PC-3 (cell line): ENCODE results near the gene KIAA1210.
"Not testable (repeated sequence)": the region's sequence is repeated elsewhere in the genome, so short reads cannot be mapped to it uniquely, and the experiment has no call there.

Experiments used
- CTCF ChIP-seq: fragments of 300-600 bp; sonication (generic); conservative IDR thresholded peaks from 2 replicates; pipeline ENCODE4 v1.5.1; 2017; ENCODE audit warnings: antibody characterized with exemption, low read depth, mild to moderate bottlenecking, low read length
- EZH2phosphoT487 ChIP-seq: fragments of 300-600 bp; sonication (generic); IDR thresholded peaks from 2 replicates; pipeline ENCODE4 v1.6.1; 2018; ENCODE audit warnings: mild to moderate bottlenecking, antibody characterized with exemption, low read length, borderline replicate concordance

GRCh38 chrX:119029656-119030055, 98.0 kb downstream of the KIAA1210 start:
- TF ChIP-seq EZH2phosphoT487, CTCF: not testable (repeated sequence)
